SU-DHL-6 (cell line): Measurements from ENCODE around the gene KIF3C.
"Not testable (repeated sequence)": the region's sequence is repeated elsewhere in the genome, so short reads cannot be mapped to it uniquely, and the experiment has no call there.

Experiments
- H2AFZ ChIP-seq: fragments of 200-600 bp; sonication (generic); 2 replicates; pipeline ENCODE4 v1.6.1; 2014; ENCODE audit warnings: low read depth, mild to moderate bottlenecking, moderate library complexity, mixed read lengths, antibody characterized with exemption, low read length; ENCODE audit not compliant: severe bottlenecking
- H3F3A ChIP-seq: fragments of 200-600 bp; shearing (Covaris generic); 2 replicates; pipeline ENCODE4 v1.6.0; 2016; ENCODE audit warnings: antibody characterized with exemption, mild to moderate bottlenecking; ENCODE audit not compliant: insufficient read depth
- H3K27ac ChIP-seq: fragments of 200-600 bp; sonication (generic); 2 replicates; pipeline ENCODE4 v1.5.1; 2016; ENCODE audit warnings: low read depth, mild to moderate bottlenecking, low read length, moderate library complexity, mixed read lengths
- H3K27me3 ChIP-seq: fragments of 200-600 bp; sonication (generic), shearing (Covaris generic); 2 replicates; pipeline ENCODE4 v1.6.0; 2014; ENCODE audit warnings: mild to moderate bottlenecking, low read length
- H3K36me3 ChIP-seq: fragments of 200-600 bp; sonication (generic); 2 replicates; pipeline ENCODE4 v1.6.1; 2014; ENCODE audit warnings: mild to moderate bottlenecking, low read length, mixed read lengths
- H3K4me2 ChIP-seq: fragments of 300-600, 200-600 bp; shearing (Covaris generic), sonication (generic); 2 replicates; pipeline ENCODE4 v1.6.0; 2014; ENCODE audit warnings: low read length, low read depth, mild to moderate bottlenecking; ENCODE audit not compliant: poor library complexity, severe bottlenecking
- H3K4me3 ChIP-seq: fragments of 200-600 bp; sonication (generic); 2 replicates; pipeline ENCODE4 v1.5.1; 2014; ENCODE audit warnings: antibody characterized with exemption, low read length, mild to moderate bottlenecking, mixed read lengths; ENCODE audit not compliant: insufficient read depth, poor library complexity, severe bottlenecking
- H3K79me2 ChIP-seq: fragments of 200-600 bp; sonication (generic); 2 replicates; pipeline ENCODE4 v1.6.1; 2014; ENCODE audit warnings: mild to moderate bottlenecking, low read length, moderate library complexity; ENCODE audit not compliant: insufficient read depth
- H3K9ac ChIP-seq: fragments of 200-600 bp; sonication (generic); 2 replicates; pipeline ENCODE4 v1.7.0; 2014; ENCODE audit warnings: mild to moderate bottlenecking, low read length
- H3K9me2 ChIP-seq: fragments of 200-600 bp; sonication (generic); replicated peaks from 2 replicates; pipeline ENCODE4 v1.6.1; 2014; ENCODE audit warnings: low read length; ENCODE audit not compliant: insufficient read depth
- H3K9me3 ChIP-seq: fragments of 200-600 bp; sonication (generic); 2 replicates; pipeline ENCODE4 v1.6.1; 2014; ENCODE audit warnings: low read length, mixed read lengths; ENCODE audit not compliant: insufficient read depth
- H4K20me1 ChIP-seq: fragments of 200-600 bp; sonication (generic); 2 replicates; pipeline ENCODE4 v1.6.1; 2014; ENCODE audit warnings: low read depth, mild to moderate bottlenecking, antibody characterized with exemption, low read length, moderate library complexity, mixed read lengths
- EZH2phosphoT487 ChIP-seq: fragments of 200-600 bp; sonication (generic), shearing (Covaris generic); conservative IDR thresholded peaks from 2 replicates; pipeline ENCODE4 v1.6.1; 2018; ENCODE audit warnings: mild to moderate bottlenecking, antibody characterized with exemption, low read length, moderate library complexity, mixed read lengths
- TF ChIP-seq, protein P1 (sequence below): fragments of 200-600 bp; sonication (generic); IDR thresholded peaks from one replicate; pipeline ENCODE4 v1.5.1; 2017; ENCODE audit warnings: antibody characterized with exemption, mild to moderate bottlenecking, low read length, moderate library complexity; ENCODE audit not compliant: insufficient read depth, poor library complexity, severe bottlenecking

KIF3C gene

DNA sequence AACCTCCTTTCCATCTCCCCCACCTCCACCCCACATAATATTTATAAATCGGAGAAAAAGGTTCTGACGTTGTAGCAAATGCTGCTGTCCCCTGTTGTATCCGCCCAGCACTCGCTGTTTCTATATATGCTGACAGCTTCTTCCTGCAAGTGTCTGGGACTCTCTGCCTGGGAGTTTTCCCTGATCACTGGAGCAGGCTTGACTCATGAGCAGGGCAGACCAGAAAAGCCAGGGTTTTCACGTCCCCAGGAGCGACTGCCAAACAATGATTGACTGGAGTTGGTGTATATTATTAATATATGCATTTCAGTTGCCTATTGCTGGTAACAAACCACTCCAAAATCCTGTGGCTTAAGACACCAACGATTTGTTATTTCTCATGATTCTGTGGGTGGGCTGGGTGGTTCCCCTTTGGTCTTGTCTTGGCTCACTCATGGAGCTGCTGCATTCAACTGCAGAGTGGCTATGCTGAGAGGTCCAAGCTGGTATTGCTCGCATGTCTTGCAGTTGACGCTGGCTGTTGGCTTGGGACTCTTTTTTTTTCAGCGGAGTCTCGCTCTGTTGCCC lies 82.8 kb downstream of the KIF3C start:
- Histone ChIP-seq H3K4me3 (no peak overlapping the region), H3K36me3 (no peaks in the 10 kb centered on the region), H2AFZ (no peak overlapping the region), H3K9ac (no peak overlapping the region), H3F3A (no peaks in the 10 kb centered on the region), H3K9me2 (no peaks in the 10 kb centered on the region), H3K9me3 (no peaks in the 10 kb centered on the region), H3K4me2 (no peak overlapping the region), H4K20me1 (no peaks in the 10 kb centered on the region), H3K27me3 (no peaks in the 10 kb centered on the region), H3K79me2 (no peaks in the 10 kb centered on the region), H3K27ac (no peak overlapping the region)
- TF ChIP-seq, protein P1, sequence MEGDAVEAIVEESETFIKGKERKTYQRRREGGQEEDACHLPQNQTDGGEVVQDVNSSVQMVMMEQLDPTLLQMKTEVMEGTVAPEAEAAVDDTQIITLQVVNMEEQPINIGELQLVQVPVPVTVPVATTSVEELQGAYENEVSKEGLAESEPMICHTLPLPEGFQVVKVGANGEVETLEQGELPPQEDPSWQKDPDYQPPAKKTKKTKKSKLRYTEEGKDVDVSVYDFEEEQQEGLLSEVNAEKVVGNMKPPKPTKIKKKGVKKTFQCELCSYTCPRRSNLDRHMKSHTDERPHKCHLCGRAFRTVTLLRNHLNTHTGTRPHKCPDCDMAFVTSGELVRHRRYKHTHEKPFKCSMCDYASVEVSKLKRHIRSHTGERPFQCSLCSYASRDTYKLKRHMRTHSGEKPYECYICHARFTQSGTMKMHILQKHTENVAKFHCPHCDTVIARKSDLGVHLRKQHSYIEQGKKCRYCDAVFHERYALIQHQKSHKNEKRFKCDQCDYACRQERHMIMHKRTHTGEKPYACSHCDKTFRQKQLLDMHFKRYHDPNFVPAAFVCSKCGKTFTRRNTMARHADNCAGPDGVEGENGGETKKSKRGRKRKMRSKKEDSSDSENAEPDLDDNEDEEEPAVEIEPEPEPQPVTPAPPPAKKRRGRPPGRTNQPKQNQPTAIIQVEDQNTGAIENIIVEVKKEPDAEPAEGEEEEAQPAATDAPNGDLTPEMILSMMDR, result no peak
- TF ChIP-seq EZH2phosphoT487, result no peak

DNA sequence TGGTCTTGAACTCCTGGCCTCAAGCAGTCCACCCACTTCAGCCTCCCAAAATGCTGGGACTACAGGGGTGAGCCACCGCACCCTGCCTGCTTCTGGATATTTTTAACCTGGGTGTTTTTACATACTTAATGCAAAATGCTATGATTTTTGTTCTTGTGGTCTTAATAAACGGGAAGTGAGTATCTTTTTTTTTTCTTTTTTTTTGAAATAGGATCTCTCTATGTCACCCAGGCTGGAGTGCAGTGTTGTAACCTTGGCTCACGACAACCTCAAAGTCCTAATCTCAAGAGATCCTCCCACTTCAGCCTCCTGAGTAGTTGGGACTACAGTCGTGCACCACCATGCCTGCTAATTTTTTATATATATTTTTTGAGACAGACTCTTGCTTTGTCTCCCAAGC lies 84.8 kb downstream of the KIF3C start:
- no peak overlapping the region for H3K4me3 ChIP-seq
- no peaks in the 10 kb centered on the region for H3K79me2 ChIP-seq
- H3K9me2 ChIP-seq, result no peaks in the 10 kb centered on the region
- no peaks in the 10 kb centered on the region for H3K9me3 ChIP-seq
- no peak overlapping the region for H3K27ac ChIP-seq
- no peaks in the 10 kb centered on the region for H3K36me3 ChIP-seq
- no peaks in the 10 kb centered on the region for H4K20me1 ChIP-seq
- no peak overlapping the region for H3K9ac ChIP-seq
- H3K27me3 ChIP-seq, result no peaks in the 10 kb centered on the region
- H3K4me2 ChIP-seq, result no peak overlapping the region
- TF ChIP-seq, protein P1, result no peak
- TF ChIP-seq EZH2phosphoT487, result no peak
- no peak overlapping the region for H2AFZ ChIP-seq
- H3F3A ChIP-seq, result no peaks in the 10 kb centered on the region

DNA sequence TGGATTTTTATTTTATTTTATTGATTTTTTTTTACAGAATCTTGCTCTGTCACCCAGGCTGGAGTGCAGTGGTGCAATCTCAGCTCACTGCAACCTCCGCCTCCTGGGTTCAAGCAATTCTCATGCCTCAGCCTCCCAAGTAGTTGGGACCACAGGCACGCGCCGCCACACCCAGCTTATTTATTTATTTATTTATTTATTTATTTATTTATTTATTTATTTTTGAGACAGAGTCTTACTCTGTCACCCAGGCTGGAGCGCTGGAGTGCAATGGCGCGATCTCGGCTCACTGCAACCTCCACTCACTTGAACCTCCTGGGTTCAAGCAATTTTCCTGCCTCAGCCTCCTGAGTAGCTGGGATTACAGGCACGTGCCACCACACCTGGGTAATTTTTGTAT lies 86.0 kb downstream of the KIF3C start:
- H3K9me2 ChIP-seq, H3K9ac ChIP-seq, H2AFZ ChIP-seq, H3K4me2 ChIP-seq, H3K9me3 ChIP-seq, H3K79me2 ChIP-seq, H3K36me3 ChIP-seq, H3K4me3 ChIP-seq, H3K27ac ChIP-seq, H3F3A ChIP-seq, H3K27me3 ChIP-seq, H4K20me1 ChIP-seq: not testable (repeated sequence)

DNA sequence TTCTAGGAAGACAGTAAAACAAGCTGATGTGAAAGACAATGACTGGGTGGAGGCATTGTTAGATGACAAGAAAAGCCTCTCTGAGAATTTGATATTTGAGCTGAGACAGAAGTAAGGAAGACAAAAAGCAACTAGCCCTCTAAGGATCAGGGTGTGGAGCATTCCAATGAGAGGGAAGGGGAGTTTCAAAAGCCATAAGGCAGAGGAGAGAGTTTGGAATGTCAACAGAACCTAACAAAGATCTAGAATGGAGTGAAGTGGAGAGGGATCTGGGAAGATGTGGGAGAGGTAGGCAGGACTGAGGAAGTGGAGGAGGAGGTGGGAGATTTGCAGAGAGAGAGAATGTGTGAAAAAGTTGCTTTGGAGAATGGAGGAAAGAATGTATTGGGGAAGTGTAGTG lies 86.7 kb downstream of the KIF3C start:
- Histone ChIP-seq H4K20me1 (no peaks in the 10 kb centered on the region), H2AFZ (no peak overlapping the region), H3K79me2 (no peaks in the 10 kb centered on the region), H3K36me3 (no peaks in the 10 kb centered on the region), H3F3A (no peaks in the 10 kb centered on the region), H3K9me2 (no peaks in the 10 kb centered on the region), H3K9me3 (no peaks in the 10 kb centered on the region), H3K27me3 (no peaks in the 10 kb centered on the region), H3K9ac (no peak overlapping the region), H3K27ac (no peak overlapping the region), H3K4me3 (no peak overlapping the region), H3K4me2 (no peak overlapping the region)
- no peak for TF ChIP-seq EZH2phosphoT487
- TF ChIP-seq, protein P1, result no peak
